Measurements from ENCODE around the gene CEP250.
"Not testable (repeated sequence)": the region's sequence is repeated elsewhere in the genome, so short reads cannot be mapped to it uniquely, and the experiment has no call there.

CEP250 gene

GRCh38 chr20:35454881-35455609 is at the start of gene CEP250:
Gene CEP250, plus strand, starts transcription at chr20:35455598. Its CDS starts 6,770 bp downstream, at chr20:35462368.
- peak within 1 kb of the TSS; percentile 92 for H3K27ac ChIP-seq
- DNase-seq (ENCODE audit: low read depth, low spot score): peak; percentile 51

GRCh38 chr20:35405775-35406174 is 49.6 kb upstream of the CEP250 start:
- no peak for DNase-seq (ENCODE audit: low read depth, low spot score)
- no peak overlapping the region for H3K27ac ChIP-seq

- no peak overlapping the region for H3K27ac ChIP-seq
- no peak for DNase-seq (ENCODE audit: low read depth, low spot score)
These were observed 47.1 kb upstream of the CEP250 start for GRCh38 chr20:35408270-35408669.

GRCh38 chr20:35409542-35409941 is 45.9 kb upstream of the CEP250 start:
- no peak overlapping the region for H3K27ac ChIP-seq
- no peak for DNase-seq (ENCODE audit: low read depth, low spot score)

- H3K27ac ChIP-seq: no peak overlapping the region
- DNase-seq (ENCODE audit: low read depth, low spot score): no peak
These were observed 44.8 kb upstream of the CEP250 start for GRCh38 chr20:35410613-35411012.

- DNase-seq (ENCODE audit: low read depth, low spot score): no peak
- no peak overlapping the region for H3K27ac ChIP-seq
These were observed 34.1 kb upstream of the CEP250 start for GRCh38 chr20:35421322-35421721.

- no peak overlapping the region for H3K27ac ChIP-seq
- DNase-seq (ENCODE audit: low read depth, low spot score): no peak
These were observed 23.6 kb upstream of the CEP250 start for GRCh38 chr20:35431621-35432429.

- DNase-seq (ENCODE audit: low read depth, low spot score): no peak
- H3K27ac ChIP-seq: no peak overlapping the region
These were observed 23.0 kb upstream of the CEP250 start for GRCh38 chr20:35432430-35432735.

- DNase-seq (ENCODE audit: low read depth, low spot score): no peak
- no peak overlapping the region for H3K27ac ChIP-seq
These were observed 22.1 kb upstream of the CEP250 start for GRCh38 chr20:35433337-35433736.

- no peak for DNase-seq (ENCODE audit: low read depth, low spot score)
- H3K27ac ChIP-seq: no peak overlapping the region
These were observed 21.1 kb upstream of the CEP250 start for GRCh38 chr20:35434085-35435005.

- no peak for DNase-seq (ENCODE audit: low read depth, low spot score)
- no peak overlapping the region for H3K27ac ChIP-seq
These were observed 19.2 kb upstream of the CEP250 start for GRCh38 chr20:35436177-35436573.

- no peak for DNase-seq (ENCODE audit: low read depth, low spot score)
- H3K27ac ChIP-seq: no peak overlapping the region
These were observed 17.8 kb upstream of the CEP250 start for GRCh38 chr20:35437599-35437998.

GRCh38 chr20:35443003-35443402 is 12.4 kb upstream of the CEP250 start:
- H3K27ac ChIP-seq: no peak overlapping the region
- DNase-seq (ENCODE audit: low read depth, low spot score): no peak

GRCh38 chr20:35444226-35444625 is 11.2 kb upstream of the CEP250 start:
- no peak overlapping the region for H3K27ac ChIP-seq
- no peak for DNase-seq (ENCODE audit: low read depth, low spot score)

GRCh38 chr20:35446356-35447078 is 8.9 kb upstream of the CEP250 start:
- DNase-seq (ENCODE audit: low read depth, low spot score): no peak
- H3K27ac ChIP-seq: no peak overlapping the region

- H3K27ac ChIP-seq: no peak overlapping the region
- no peak for DNase-seq (ENCODE audit: low read depth, low spot score)
These were observed 8.2 kb upstream of the CEP250 start for GRCh38 chr20:35447082-35447789.

- DNase-seq (ENCODE audit: low read depth, low spot score): no peak
- H3K27ac ChIP-seq: no peak overlapping the region
These were observed 6.5 kb upstream of the CEP250 start for GRCh38 chr20:35448788-35449373.

- DNase-seq (ENCODE audit: low read depth, low spot score); H3K27ac ChIP-seq: not testable (repeated sequence)
These were observed 5.5 kb upstream of the CEP250 start for GRCh38 chr20:35449855-35450254.

GRCh38 chr20:35451295-35451694 is 4.1 kb upstream of the CEP250 start:
- peak overlapping the region; percentile 51 for H3K27ac ChIP-seq
- DNase-seq (ENCODE audit: low read depth, low spot score): peak; percentile 89

Data from epithelial cell of prostate (primary cell).